IPS-NIHi11 (cell line): ENCODE results near the gene RAC3.
A peak's percentile ranks its signal among the peaks of the same experiment; 100 is the strongest.

Experiments used
- DNase-seq: peaks from one replicate; pipeline ENCODE4 v3.0.0; 2012; ENCODE audit warnings: mixed read lengths, low spot score

Gene RAC3

GRCh38 chr17:82055965-82056728 is 24.7 kb downstream of the RAC3 start:
- no peak for DNase-seq

DNA sequence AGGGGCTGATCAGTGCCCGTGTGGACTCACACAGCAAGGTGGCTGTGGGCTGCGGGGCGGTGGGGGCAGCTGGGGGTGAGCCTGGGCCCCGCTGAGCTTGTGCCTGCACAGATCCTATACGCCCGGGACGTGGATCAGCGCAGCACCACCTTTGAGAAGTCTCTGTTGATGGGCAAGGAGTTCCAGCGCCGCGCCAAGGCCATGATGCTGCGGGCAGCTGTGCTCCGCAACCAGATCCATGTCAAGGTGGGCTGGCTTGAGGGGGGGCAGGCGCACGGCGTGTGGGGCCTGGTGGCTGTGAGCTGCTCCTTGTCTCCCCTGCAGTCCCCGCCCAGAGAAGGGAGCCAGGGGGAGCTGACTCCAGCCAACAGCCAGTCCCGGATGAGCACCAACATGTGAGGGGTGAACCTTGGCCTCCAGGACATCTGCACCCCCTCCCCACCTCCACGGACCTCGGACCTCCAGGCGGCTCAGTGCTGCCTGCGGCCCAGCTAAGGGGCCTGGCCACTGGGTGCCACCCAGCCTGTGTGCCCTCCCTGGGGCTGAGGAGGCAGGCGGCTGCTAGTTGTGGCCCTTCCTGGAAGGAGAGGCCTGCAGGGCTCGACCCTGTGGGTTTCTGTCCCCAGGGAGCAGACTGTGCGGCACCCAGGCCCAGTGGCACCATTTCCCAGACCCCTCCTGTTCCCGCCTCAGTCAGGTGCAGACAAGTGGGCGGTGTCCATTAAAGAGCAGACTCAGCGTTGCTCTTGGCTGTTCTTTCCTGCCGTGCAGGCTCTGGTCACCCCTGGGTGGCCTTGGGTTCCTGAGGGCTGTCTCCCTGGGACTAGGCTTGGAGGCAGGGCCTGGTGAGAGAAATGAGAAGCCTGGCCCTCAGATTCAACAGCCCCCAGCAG is 25.5 kb downstream of the RAC3 start:
- DNase-seq, result no peak

DNA sequence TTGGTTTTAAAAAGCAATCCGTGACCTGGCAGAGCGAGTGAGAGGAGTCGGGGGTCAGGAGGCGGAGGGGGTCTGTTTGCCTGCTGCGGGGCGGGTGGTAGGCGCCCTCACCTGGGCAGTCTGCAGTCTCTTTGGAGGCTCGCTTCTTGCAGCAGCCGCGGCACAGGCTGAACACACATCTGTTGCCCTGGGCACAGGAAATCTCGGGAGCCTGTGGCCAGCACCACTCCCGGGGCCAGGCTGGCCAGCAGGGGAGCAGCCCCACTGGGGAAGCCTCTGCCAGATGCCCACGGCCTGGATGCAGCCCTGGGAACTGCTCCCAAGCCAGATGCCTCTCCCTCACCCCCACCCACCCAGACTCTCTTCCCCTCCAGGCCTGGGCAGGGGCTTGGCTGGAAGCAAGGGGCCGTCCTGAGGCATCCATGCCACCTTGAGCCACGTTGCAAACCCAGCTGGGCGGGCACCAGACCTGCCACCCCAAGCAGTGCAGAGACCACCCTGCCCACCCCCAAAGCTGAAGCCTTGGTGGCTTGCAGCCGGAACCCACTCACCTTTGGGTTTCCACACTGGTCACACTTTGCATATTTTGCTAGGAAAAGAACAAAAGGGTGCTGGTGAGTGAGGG is 26.9 kb downstream of the RAC3 start:
- no peak for DNase-seq

GRCh38 chr17:82058855-82059249 is 27.4 kb downstream of the RAC3 start:
- no peak for DNase-seq

- DNase-seq, result no peak
Observed at GRCh38 chr17:82059272-82060000, 28.0 kb downstream of the RAC3 start.

- DNase-seq, result no peak
Observed at GRCh38 chr17:82060001-82060380, 28.5 kb downstream of the RAC3 start.

DNA sequence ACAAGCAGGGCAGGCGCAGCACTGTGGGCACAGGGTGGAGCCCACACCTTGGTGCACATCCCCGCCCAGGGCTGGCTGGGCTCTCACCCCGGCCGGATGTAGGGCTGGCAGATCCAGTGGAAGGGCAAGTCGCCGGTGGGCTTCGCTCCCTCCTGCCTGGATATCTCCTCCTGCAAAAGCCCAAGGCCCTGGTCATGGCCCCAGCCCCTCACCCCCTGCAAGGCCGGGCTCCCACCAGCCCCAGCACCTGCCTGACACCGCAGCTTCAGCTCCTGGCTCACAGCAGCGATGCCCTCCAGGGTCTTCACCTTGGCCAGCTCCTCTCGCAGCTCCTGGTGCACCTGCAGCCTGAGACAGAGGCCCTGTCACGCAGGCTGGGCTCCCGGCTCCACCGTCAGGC is 29.1 kb downstream of the RAC3 start:
- no peak for DNase-seq

DNA sequence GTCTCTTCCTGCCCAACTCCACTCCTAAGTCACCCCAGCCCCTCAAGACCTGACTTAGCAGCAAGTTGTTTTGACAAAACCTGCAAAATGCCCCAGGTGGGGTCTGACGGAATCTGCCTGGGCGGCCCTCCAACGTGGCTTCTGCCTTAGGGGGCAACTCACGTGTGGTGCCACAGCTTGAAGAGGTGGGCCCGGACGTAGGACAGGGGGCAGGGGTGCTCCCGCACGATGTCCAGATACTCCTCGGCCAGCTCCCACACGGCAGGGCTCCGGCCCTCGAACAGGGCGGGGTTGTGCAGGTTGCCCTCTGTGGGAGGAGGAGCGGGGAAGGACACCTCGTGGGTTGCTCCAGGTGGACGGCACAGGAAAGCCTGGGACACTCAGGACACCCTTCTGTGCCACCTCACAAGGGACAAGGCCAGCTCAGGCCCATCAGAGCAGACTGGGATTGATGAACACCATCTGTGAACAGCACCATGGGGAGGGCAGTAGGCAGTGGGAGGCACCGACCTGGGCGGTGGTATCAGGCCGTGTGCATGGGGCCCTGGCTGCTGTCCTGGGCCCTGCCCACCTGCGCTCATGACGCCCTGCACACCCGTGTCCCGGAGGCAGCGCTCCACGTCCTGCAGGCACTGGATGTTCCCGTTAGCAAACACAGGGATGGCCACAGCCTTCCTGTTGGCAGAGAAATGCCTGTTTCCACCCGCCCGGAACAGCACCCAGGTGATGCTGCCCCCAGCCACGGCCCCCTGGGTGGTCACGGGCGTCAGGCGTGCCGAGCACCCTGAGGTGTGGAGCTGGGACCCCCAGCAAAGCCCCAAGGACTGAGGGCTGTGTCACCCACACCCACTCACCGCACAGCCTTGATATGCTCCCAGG is 29.8 kb downstream of the RAC3 start:
- DNase-seq, result no peak

GRCh38 chr17:82062076-82062983 is 30.9 kb downstream of the RAC3 start:
- DNase-seq, result no peak

GRCh38 chr17:82062984-82063368 is 31.5 kb downstream of the RAC3 start:
- no peak for DNase-seq

- DNase-seq, result no peak
Observed at GRCh38 chr17:82063424-82064415, 32.2 kb downstream of the RAC3 start.

DNA sequence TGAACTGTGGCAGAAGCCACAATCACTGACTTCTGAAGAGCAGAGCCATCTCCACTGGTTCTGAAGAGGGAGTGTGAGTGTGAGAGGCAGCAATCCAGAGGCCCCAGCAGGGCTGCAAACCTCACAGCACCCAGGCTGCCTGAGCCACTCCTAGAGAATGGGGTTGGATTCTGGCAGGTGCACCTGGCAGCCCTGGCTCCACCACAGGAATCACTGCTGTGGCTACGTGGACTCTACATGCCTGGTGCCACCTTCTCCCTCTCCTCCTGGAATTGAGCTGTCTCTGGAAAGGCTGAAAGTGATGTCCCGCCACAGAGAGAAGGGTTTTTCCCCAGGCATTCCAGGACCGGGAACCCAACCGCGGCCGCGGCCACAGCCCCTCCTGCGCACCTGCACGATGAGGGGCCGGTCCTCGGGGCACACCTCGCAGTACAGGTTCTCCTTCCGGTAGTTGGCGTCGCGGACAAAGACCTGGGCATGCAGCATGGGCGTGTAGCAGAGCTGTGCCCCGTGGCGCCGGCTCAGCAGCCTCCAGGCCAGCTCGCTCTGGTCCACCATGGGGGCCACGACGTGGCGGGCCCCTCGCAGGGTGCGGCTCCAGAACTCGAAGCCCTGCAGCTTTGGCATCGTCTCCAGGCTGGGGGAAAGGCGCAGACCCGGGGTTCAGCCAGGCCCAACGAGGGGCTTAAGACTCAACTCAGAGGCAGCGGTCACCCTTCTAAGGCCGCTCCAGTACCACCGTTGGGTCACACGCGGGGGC is 33.1 kb downstream of the RAC3 start:
- DNase-seq, result no peak

DNA sequence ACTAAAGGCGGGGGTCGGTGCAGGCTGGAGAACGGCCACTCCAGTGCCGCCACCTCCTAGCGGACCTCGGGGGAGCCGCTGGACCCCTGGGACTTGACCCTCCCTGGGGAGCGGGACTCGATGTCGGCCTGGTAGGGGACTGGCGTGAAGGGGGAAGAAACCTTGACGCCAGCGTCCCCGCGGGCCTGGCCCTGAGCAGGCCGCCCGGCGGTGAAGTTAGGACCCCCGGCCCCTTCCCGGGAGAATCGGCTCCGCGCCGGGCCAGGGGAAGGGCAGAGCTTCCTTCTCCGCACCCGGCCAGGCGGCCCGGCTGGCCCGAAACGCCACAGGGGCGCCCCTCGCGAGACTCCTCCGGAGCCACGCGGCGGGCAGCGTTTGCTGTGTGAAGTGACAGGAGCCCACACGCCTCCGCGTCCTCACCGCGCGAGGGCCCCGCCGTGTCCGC is 33.7 kb downstream of the RAC3 start:
- no peak for DNase-seq

GRCh38 chr17:82065638-82066303 is 34.3 kb downstream of the RAC3 start, which contains the start of gene DUS1L:
Gene DUS1L, minus strand, starts transcription at chr17:82065804. Its CDS starts 745 bp downstream, at chr17:82065059.
- DNase-seq, result peak; percentile 100

DNA sequence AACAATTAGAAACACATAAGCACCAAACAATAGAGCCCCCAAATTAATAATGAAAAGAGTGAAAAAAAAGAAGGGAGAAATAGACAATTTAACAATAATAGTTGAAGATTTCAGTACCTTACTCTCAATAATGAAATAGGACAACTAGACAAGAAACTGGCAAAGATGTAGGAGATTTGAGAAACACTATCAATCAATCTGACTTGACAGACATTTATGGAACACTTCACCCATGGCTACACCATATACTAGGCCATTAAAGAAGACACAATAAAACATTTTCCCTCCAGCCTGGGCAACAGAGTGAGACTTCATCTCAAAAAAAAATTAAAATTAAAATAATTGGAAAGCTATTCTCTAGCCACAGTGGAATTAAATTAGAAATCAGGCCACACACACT is 39.1 kb downstream of the RAC3 start:
- no peak for DNase-seq

DNA sequence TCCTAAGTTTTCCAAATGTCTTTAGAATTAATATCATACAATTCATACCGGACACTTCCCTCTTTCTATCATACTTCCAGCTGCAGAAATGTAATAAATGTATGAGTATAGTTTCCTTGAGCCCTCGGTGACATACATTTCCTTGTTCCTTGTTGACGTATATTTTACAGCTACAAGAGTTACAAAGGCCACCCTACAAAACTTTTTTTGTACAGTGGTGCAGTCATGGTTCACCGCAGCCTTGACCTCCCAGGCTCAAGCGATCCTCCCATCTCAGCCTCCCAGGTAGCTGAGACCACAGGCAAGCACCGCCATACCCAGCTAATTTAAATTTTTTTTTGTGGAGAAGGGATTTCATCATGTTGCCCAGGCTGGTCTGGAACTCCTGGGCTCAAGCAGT is 41.3 kb downstream of the RAC3 start:
- no peak for DNase-seq

DNA sequence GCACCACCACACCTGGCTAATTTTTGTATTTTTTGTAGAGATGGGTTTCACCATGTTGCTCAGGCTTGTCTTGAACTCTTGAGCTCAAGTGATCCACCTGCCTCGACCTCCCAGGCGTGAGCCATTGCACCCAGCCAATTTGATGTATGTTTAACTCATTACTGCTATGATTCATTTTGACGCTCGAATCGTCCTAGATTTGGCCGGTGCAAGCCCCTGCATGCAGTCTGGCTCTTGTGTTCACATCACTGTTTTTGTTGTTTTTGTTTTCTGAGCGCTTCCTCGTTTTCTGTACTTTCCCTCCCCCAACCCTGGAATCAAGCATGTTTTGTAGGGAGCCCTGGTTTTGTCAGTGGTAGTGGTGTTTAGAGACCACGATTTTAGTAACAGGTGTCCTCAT is 42.0 kb downstream of the RAC3 start:
- DNase-seq, result no peak
